GM06990 (cell line): ENCODE measurements around the gene AGAP1.

Source experiments
- DNase-seq: peaks from one replicate; pipeline ENCODE4 v3.0.0-alpha.2; 2011; ENCODE audit not compliant: insufficient read length; ENCODE audit errors: extremely low read depth
- H3K27me3 ChIP-seq: replicated peaks from 2 replicates; pipeline ENCODE4 v1.6.0; 2011; ENCODE audit warnings: low read length; ENCODE audit not compliant: control insufficient read depth, insufficient read depth
- H3K36me3 ChIP-seq: 2 replicates; pipeline ENCODE4 v1.5.1; 2011; ENCODE audit warnings: low read length; ENCODE audit not compliant: control insufficient read depth, insufficient read depth
- H3K4me3 ChIP-seq: replicated peaks from 2 replicates; pipeline ENCODE4 v1.5.1; 2011; ENCODE audit warnings: low read depth, mild to moderate bottlenecking, control low read depth, low read length
- CTCF ChIP-seq: IDR thresholded peaks from 2 replicates; pipeline ENCODE4 v1.5.1; 2011; ENCODE audit warnings: low read length, control low read depth, mild to moderate bottlenecking, inconsistent platforms; ENCODE audit not compliant: insufficient read depth, poor library complexity, severe bottlenecking

The AGAP1 gene

GRCh38 chr2:235930701-235931100, 436.9 kb downstream of the AGAP1 start:
- no peak overlapping the region for H3K4me3 ChIP-seq
- no peaks in the 10 kb centered on the region; the same call in none of the 2 replicates for H3K27me3 ChIP-seq
- TF ChIP-seq CTCF = no peak
- DNase-seq = no peak
- no peaks in the 10 kb centered on the region for H3K36me3 ChIP-seq

- no peak overlapping the region for H3K4me3 ChIP-seq
- no peak for DNase-seq
- TF ChIP-seq CTCF = no peak
- H3K27me3 ChIP-seq = no peaks in the 10 kb centered on the region; the same call in none of the 2 replicates
- no peaks in the 10 kb centered on the region for H3K36me3 ChIP-seq
Measured at GRCh38 chr2:235931676-235932075, 437.8 kb downstream of the AGAP1 start.

GRCh38 chr2:235934059-235934773, 440.4 kb downstream of the AGAP1 start:
- Histone ChIP-seq H3K27me3 (no peaks in the 10 kb centered on the region; the same call in none of the 2 replicates), H3K36me3 (no peaks in the 10 kb centered on the region), H3K4me3 (no peak overlapping the region)
- TF ChIP-seq CTCF = no peak
- DNase-seq = no peak

- H3K36me3 ChIP-seq = no peaks in the 10 kb centered on the region
- TF ChIP-seq CTCF = no peak
- no peak overlapping the region for H3K4me3 ChIP-seq
- DNase-seq = no peak
- H3K27me3 ChIP-seq = peaks cover 2% of the 10 kb centered on the region
Measured at GRCh38 chr2:235934774-235935484, 441.1 kb downstream of the AGAP1 start.

GRCh38 chr2:235935773-235936172, 441.9 kb downstream of the AGAP1 start:
- H3K4me3 ChIP-seq = no peak overlapping the region
- no peak for DNase-seq
- no peaks in the 10 kb centered on the region for H3K36me3 ChIP-seq
- no peak for TF ChIP-seq CTCF
- H3K27me3 ChIP-seq = peaks cover 2% of the 10 kb centered on the region
